Measurements from ENCODE around the gene SPOCD1. TPM values are rescaled to one million over a fixed set of nuclear protein-coding genes. Genes with fewer than 3 reads are reported as not detected.

Gene SPOCD1
- total RNA-seq, 4 donors from 2014 or later = 0.48 to 0.80 TPM; not detected in 2

- no peak for DNase-seq
- in situ Hi-C loops (cut with MboI; ENCODE audit: low pct_ligation_motif_present in 1 of 4, low pct_unique_long_range_greater_than_20kb in 1 of 4, low sequenced_read_pairs in 3 of 4) (loop anchor here in 1 of 4 donors (10.0 kb wide), 1 partner anchor 145 kb away; no protein-coding TSS in a partner anchor), intact Hi-C loops (cut with DNase I; ENCODE audit: low total_unique reads) (no loop called here)
- 73% methylated on average over 4 of the region's 4 CpGs; no CpG with 5 or more reads in 1 of the 2 donors for WGBS, 2 donors (ENCODE audit: low coverage in 1 of 2)
- H3K4me1 ChIP-seq = no peaks in the 10 kb centered on the region
- H3K9me3 ChIP-seq = no peaks in the 10 kb centered on the region
- TF ChIP-seq POLR2AphosphoS5 (IDR thresholded peaks at IDR 0.05) = no peak
- no peak for TF ChIP-seq CTCF (IDR thresholded peaks at IDR 0.05)
- no peak for TF ChIP-seq EP300 (IDR thresholded peaks at IDR 0.05; ENCODE audit: low read depth)
- TF ChIP-seq POLR2A (IDR thresholded peaks at IDR 0.05) = no peak
- no peak overlapping the region for H3K4me3 ChIP-seq
- no peak overlapping the region for H3K27ac ChIP-seq
- no peaks in the 10 kb centered on the region for H3K36me3 ChIP-seq
- no peaks in the 10 kb centered on the region for H3K27me3 ChIP-seq
Measured at GRCh38 chr1:31809698-31810097, 6.1 kb downstream of the SPOCD1 start.

GRCh38 chr1:31807273-31808048, 8.4 kb downstream of the SPOCD1 start:
- Histone ChIP-seq H3K36me3 (no peaks in the 10 kb centered on the region), H3K27me3 (no peaks in the 10 kb centered on the region), H3K27ac (no peak overlapping the region), H3K4me3 (no peak overlapping the region), H3K4me1 (no peaks in the 10 kb centered on the region), H3K9me3 (no peaks in the 10 kb centered on the region)
- TF ChIP-seq POLR2AphosphoS5 (IDR thresholded peaks at IDR 0.05) (no peak), EP300 (IDR thresholded peaks at IDR 0.05; ENCODE audit: low read depth) (no peak), CTCF (IDR thresholded peaks at IDR 0.05) (no peak)
- intact Hi-C loops (cut with DNase I; ENCODE audit: low total_unique reads) = no loop called here
- in situ Hi-C loops (cut with MboI; ENCODE audit: low pct_ligation_motif_present in 1 of 4, low pct_unique_long_range_greater_than_20kb in 1 of 4, low sequenced_read_pairs in 3 of 4) = no loop called here
- WGBS, 2 donors (ENCODE audit: low coverage in 1 of 2) = 79 to 81% methylated on average over 4 of the region's 4 CpGs
- no peak for DNase-seq

GRCh38 chr1:31805318-31805717, 10.5 kb downstream of the SPOCD1 start:
- Histone ChIP-seq H3K27ac (no peak overlapping the region), H3K9me3 (no peaks in the 10 kb centered on the region), H3K4me3 (no peak overlapping the region), H3K36me3 (no peaks in the 10 kb centered on the region), H3K27me3 (no peaks in the 10 kb centered on the region), H3K4me1 (no peaks in the 10 kb centered on the region)
- intact Hi-C loops (cut with DNase I; ENCODE audit: low total_unique reads) (no loop called here), in situ Hi-C loops (cut with MboI; ENCODE audit: low pct_ligation_motif_present in 1 of 4, low pct_unique_long_range_greater_than_20kb in 1 of 4, low sequenced_read_pairs in 3 of 4) (no loop called here)
- no peak for DNase-seq
- TF ChIP-seq EP300 (IDR thresholded peaks at IDR 0.05; ENCODE audit: low read depth) (no peak), POLR2AphosphoS5 (IDR thresholded peaks at IDR 0.05) (no peak), CTCF (IDR thresholded peaks at IDR 0.05) (no peak), POLR2A (IDR thresholded peaks at IDR 0.05) (no peak)
- WGBS, 2 donors (ENCODE audit: low coverage in 1 of 2) = 79 to 93% methylated on average over 4 to 6 of the region's 6 CpGs

GRCh38 chr1:31804098-31804497, 11.7 kb downstream of the SPOCD1 start:
- Histone ChIP-seq H3K9me3 (no peaks in the 10 kb centered on the region), H3K4me3 (no peak overlapping the region), H3K36me3 (no peaks in the 10 kb centered on the region), H3K27ac (no peak overlapping the region), H3K27me3 (no peaks in the 10 kb centered on the region), H3K4me1 (no peaks in the 10 kb centered on the region)
- no peak for DNase-seq
- in situ Hi-C loops (cut with MboI; ENCODE audit: low pct_ligation_motif_present in 1 of 4, low pct_unique_long_range_greater_than_20kb in 1 of 4, low sequenced_read_pairs in 3 of 4) (no loop called here), intact Hi-C loops (cut with DNase I; ENCODE audit: low total_unique reads) (no loop called here)
- TF ChIP-seq POLR2A (IDR thresholded peaks at IDR 0.05) (no peak), EP300 (IDR thresholded peaks at IDR 0.05; ENCODE audit: low read depth) (no peak), CTCF (IDR thresholded peaks at IDR 0.05) (no peak), POLR2AphosphoS5 (IDR thresholded peaks at IDR 0.05) (no peak)
- WGBS, 2 donors (ENCODE audit: low coverage in 1 of 2) = 69 to 93% methylated on average over 1 of the region's 1 CpG

Measured in transverse colon (tissue), 4 donors.